ENCODE data around the gene RASGRP4. TPM values are rescaled to one million over a fixed set of nuclear protein-coding genes. Genes with fewer than 3 reads are reported as not detected.

The RASGRP4 gene
- total RNA-seq, 1 experiment from 2014 or later: not detected

GRCh38 chr19:38360839-38361631 lies 65.0 kb downstream of the RASGRP4 start:
- DNase-seq (ENCODE audit: low read depth, low spot score): no peak
- no peak overlapping the region for H3K9ac ChIP-seq (ENCODE audit: low read length)
- 0 out of 2 replicates have a peak, but pooled peaks have one; percentile 0 for ATAC-seq
- no peaks in the 10 kb centered on the region for H4K20me1 ChIP-seq (ENCODE audit: insufficient read depth)
- peak overlapping the region; percentile 99 for H3K4me2 ChIP-seq (ENCODE audit: low read length)
- H3K9me3 ChIP-seq (ENCODE audit: control insufficient read depth in 1 of 2, insufficient read depth in 1 of 2, low read depth in 1 of 2, low read length in 2 of 2): no peaks in the 10 kb centered on the region
- no peak overlapping the region for H3K27ac ChIP-seq (ENCODE audit: low read depth, low read length)
- BruUV-seq (replicated peaks): no TSS peak
- H2AFZ ChIP-seq (ENCODE audit: low read depth, low read length, poor library complexity, severe bottlenecking): no peak overlapping the region
- RAD21 ChIA-PET (ENCODE audit: low non-redundant PET in 1 of 2, low total read pairs in 2 of 2, uncharacterized antibody in 2 of 2, unreplicated experiment in 2 of 2): no interaction called here
- H3K36me3 ChIP-seq (ENCODE audit: control insufficient read depth in 1 of 2, insufficient read depth in 2 of 2, low read length in 2 of 2): no peaks in the 10 kb centered on the region
- H3K27me3 ChIP-seq (ENCODE audit: insufficient read depth, low read length): peaks cover 11% of the 10 kb centered on the region; the same call in 1 of the 2 replicates
- no peak for TF ChIP-seq TCF7L2 (IDR thresholded peaks at IDR 0.05; ENCODE audit: borderline replicate concordance, extremely low read depth, insufficient read depth, insufficient read length)
- TF ChIP-seq EGR1 (IDR thresholded peaks at IDR 0.05; ENCODE audit: low read depth): no peak
- TF ChIP-seq CTCF (IDR thresholded peaks at IDR 0.05 in 2 of 3, conservative IDR thresholded peaks at IDR 0.05 in 1 of 3; ENCODE audit: borderline replicate concordance in 1 of 3, insufficient read depth in 1 of 3, low read depth in 2 of 3, low read length in 2 of 3): no peak
- TF ChIP-seq ZNF274 (IDR thresholded peaks at IDR 0.05; ENCODE audit: low read depth, low read length): no peak
- TF ChIP-seq CEBPB (IDR thresholded peaks at IDR 0.05; ENCODE audit: low read depth): no peak
- no peak for TF ChIP-seq RAD21 (IDR thresholded peaks at IDR 0.05; ENCODE audit: low read depth)
- intact Hi-C loops (cut with micrococcal nuclease): no loop called here
- CTCF ChIA-PET: interaction anchor here (1.0 kb wide), 1 partner anchor 27 kb away, joined by 3 read pairs; the partner anchor contains the start of gene GGN
- no peaks in the 10 kb centered on the region for H3K9me2 ChIP-seq (ENCODE audit: insufficient read depth)
- H3K4me3 ChIP-seq (replicated peaks in 1 of 2; ENCODE audit: low read depth in 1 of 2, low read length in 2 of 2): peak overlapping the region; percentile 55 to 68
- POLR2A ChIA-PET: interaction anchor here (1.7 kb wide), 1 partner anchor 27 kb away, joined by 7 read pairs; the partner anchor contains the start of gene GGN
- H3K79me2 ChIP-seq (ENCODE audit: insufficient read depth, low read length): no peaks in the 10 kb centered on the region
- peaks cover 8 to 20% of the 10 kb centered on the region in 2 experiments; a peak in 3 of 4 replicates for H3K4me1 ChIP-seq (ENCODE audit: control insufficient read depth in 1 of 2, insufficient read depth in 2 of 2, low read length in 2 of 2)

Data from HCT116 (cell line).